IMR-90 (cell line): ENCODE results near the gene MED23. TPM values are rescaled to one million over a fixed set of nuclear protein-coding genes. Genes with fewer than 3 reads are reported as not detected.

Experiments
- ATAC-seq: fragments of 200-7000 bp; cut with Tn5 transposase; 2 replicates; pipeline ENCODE4 v1.9.1; 2020; ENCODE audit warnings: low read depth, mild to moderate bottlenecking, moderate library complexity
- BruUV-seq: library from RNA; stranded (reverse); fragments of 400-500 nt; replicated peaks from 2 replicates; lab custom pipeline; 2021; lab: Mats Ljungman, UMichigan
- CTCF ChIA-PET: fragments of 300-600 bp; formaldehyde crosslinking; extraction: SDS; loops from one replicate; lab custom pipeline; 2021; ENCODE audit warnings: antibody characterized with exemption; lab: Yijun Ruan, JAX
- POLR2A ChIA-PET: fragments of 300-600 bp; sonication (Branson Sonifier 250); formaldehyde crosslinking; loops from one replicate; lab custom pipeline; 2022; ENCODE audit warnings: antibody characterized with exemption; ENCODE audit not compliant: unreplicated experiment; lab: Charles Lee
- DNase-seq: peaks from one replicate; pipeline ENCODE4 v3.0.0; 2013
- H2AFZ ChIP-seq: replicated peaks from 2 replicates; pipeline ENCODE3; 2013; ENCODE audit warnings: low read length, mild to moderate bottlenecking; ENCODE audit not compliant: poor library complexity
- H2AK5ac ChIP-seq: 2 replicates; pipeline ENCODE4 v1.6.1; 2013; ENCODE audit warnings: low read depth, low read length, inconsistent platforms
- H2AK9ac ChIP-seq: replicated peaks from 2 replicates; pipeline ENCODE3; 2013; ENCODE audit warnings: mild to moderate bottlenecking, low read depth, low read length, moderate library complexity; ENCODE audit not compliant: poor library complexity
- H2BK120ac ChIP-seq: 2 replicates; pipeline ENCODE4 v1.6.1; 2013; ENCODE audit warnings: low read depth, low read length, inconsistent platforms
- H2BK15ac ChIP-seq: 3 replicates; pipeline ENCODE4 v1.6.1; 2013; ENCODE audit warnings: low read depth, low read length, inconsistent platforms
- H2BK20ac ChIP-seq: 2 replicates; pipeline ENCODE4 v1.6.1; 2013; ENCODE audit warnings: low read depth, mild to moderate bottlenecking, inconsistent platforms, low read length, moderate library complexity
- H2BK5ac ChIP-seq: 2 replicates; pipeline ENCODE4 v1.6.1; 2013; ENCODE audit warnings: mild to moderate bottlenecking, low read depth, low read length, inconsistent platforms; ENCODE audit not compliant: poor library complexity, severe bottlenecking
- H3K14ac ChIP-seq: replicated peaks from 2 replicates; pipeline ENCODE4 v1.6.1; 2013; ENCODE audit warnings: low read depth, low read length, inconsistent platforms
- H3K18ac ChIP-seq: 2 replicates; pipeline ENCODE4 v1.6.1; 2013; ENCODE audit warnings: low read depth, low read length, control low read depth
- H3K23ac ChIP-seq: 2 replicates; pipeline ENCODE4 v1.6.1; 2013; ENCODE audit warnings: low read depth, low read length, inconsistent platforms
- H3K27ac ChIP-seq: 2 replicates; pipeline ENCODE4 v1.5.1; 2013; ENCODE audit warnings: mild to moderate bottlenecking, control low read depth, low read length; ENCODE audit not compliant: insufficient read depth
- H3K27me3 ChIP-seq: 2 replicates; pipeline ENCODE4 v1.6.1; 2013; ENCODE audit warnings: low read length; ENCODE audit not compliant: control insufficient read depth, insufficient read depth
- H3K36me3 ChIP-seq: 2 replicates; pipeline ENCODE4 v1.6.1; 2013; ENCODE audit warnings: low read length, mixed read lengths; ENCODE audit not compliant: control insufficient read depth, insufficient read depth
- H3K4ac ChIP-seq: 2 replicates; pipeline ENCODE4 v1.6.1; 2013; ENCODE audit warnings: low read depth, low read length, inconsistent platforms
- H3K4me1 ChIP-seq: 2 replicates; pipeline ENCODE4 v1.6.1; 2013; ENCODE audit warnings: low read length, mixed read lengths; ENCODE audit not compliant: control insufficient read depth, insufficient read depth
- H3K4me2 ChIP-seq: 2 replicates; pipeline ENCODE4 v1.6.1; 2013; ENCODE audit warnings: low read depth, mild to moderate bottlenecking, control low read depth, low read length, moderate library complexity
- H3K4me3 ChIP-seq: 2 replicates; pipeline ENCODE4 v1.5.1; 2013; ENCODE audit warnings: low read depth, mild to moderate bottlenecking, control low read depth, low read length, moderate library complexity; ENCODE audit not compliant: insufficient read depth
- H3K56ac ChIP-seq: 2 replicates; pipeline ENCODE4 v1.6.1; 2013; ENCODE audit warnings: low read length, inconsistent platforms; ENCODE audit not compliant: insufficient read depth; ENCODE audit errors: extremely low read depth
- H3K79me1 ChIP-seq, 2 experiments: 2 replicates each; pipeline ENCODE4 v1.6.1; 2013; ENCODE audit warnings: low read length in 2 of 2, inconsistent platforms in 1 of 2, low read depth in 1 of 2
- H3K9ac ChIP-seq: 2 replicates; pipeline ENCODE4 v1.6.1; 2013; ENCODE audit warnings: low read depth, low read length, control low read depth
- H3K9me1 ChIP-seq: 2 replicates; pipeline ENCODE4 v1.6.1; 2013; ENCODE audit warnings: low read length, inconsistent platforms; ENCODE audit not compliant: insufficient read depth
- H3K9me3 ChIP-seq: 2 replicates; pipeline ENCODE4 v1.6.1; 2013; ENCODE audit warnings: low read length; ENCODE audit not compliant: control insufficient read depth, insufficient read depth
- H4K20me1 ChIP-seq: 2 replicates; pipeline ENCODE4 v1.6.1; 2013; ENCODE audit warnings: low read length, inconsistent platforms; ENCODE audit not compliant: insufficient read depth
- H4K5ac ChIP-seq: 2 replicates; pipeline ENCODE4 v1.6.1; 2013; ENCODE audit warnings: mild to moderate bottlenecking, low read depth, low read length, control low read depth
- H4K8ac ChIP-seq, 2 experiments: 2 replicates each; pipeline ENCODE4 v1.6.1; 2013; ENCODE audit warnings: low read depth in 2 of 2, low read length in 2 of 2, control low read depth in 1 of 2, inconsistent platforms in 1 of 2
- H4K91ac ChIP-seq: 2 replicates; pipeline ENCODE4 v1.6.1; 2013; ENCODE audit warnings: low read depth, low read length, inconsistent platforms; ENCODE audit not compliant: insufficient read depth
- CEBPB ChIP-seq: IDR thresholded peaks from 2 replicates; pipeline ENCODE4 v1.6.1; 2012; ENCODE audit warnings: low read depth, low read length, improper control_type of control experiment
- MAZ ChIP-seq: IDR thresholded peaks from 2 replicates; pipeline ENCODE4 v1.6.1; 2012; ENCODE audit warnings: low read depth, mild to moderate bottlenecking, low read length, improper control_type of control experiment, moderate library complexity, borderline replicate concordance
- MXI1 ChIP-seq: IDR thresholded peaks from 2 replicates; pipeline ENCODE4 v1.6.1; 2012; ENCODE audit warnings: low read depth, mild to moderate bottlenecking, low read length, moderate library complexity, borderline replicate concordance
- NFE2L2 ChIP-seq: fragments of 150-350 bp; IDR thresholded peaks from 2 replicates; pipeline ENCODE4 v1.6.1; 2016; ENCODE audit warnings: low read depth, mild to moderate bottlenecking, low read length
- RAD21 ChIP-seq: IDR thresholded peaks from 2 replicates; pipeline ENCODE4 v1.6.1; 2012; ENCODE audit warnings: low read length, improper control_type of control experiment
- RFX5 ChIP-seq: IDR thresholded peaks from 2 replicates; pipeline ENCODE4 v1.8.0; 2012; ENCODE audit warnings: low read depth, mild to moderate bottlenecking, low read length, moderate library complexity
- SMC3 ChIP-seq: fragments of 150-350 bp; IDR thresholded peaks from 2 replicates; pipeline ENCODE4 v1.6.1; 2016; ENCODE audit warnings: low read depth, mild to moderate bottlenecking, antibody characterized with exemption, low read length, moderate library complexity
- USF2 ChIP-seq: fragments of 150-350 bp; IDR thresholded peaks from 2 replicates; pipeline ENCODE4 v1.6.1; 2017; ENCODE audit warnings: mild to moderate bottlenecking, antibody characterized with exemption, low read length, low read depth
- WGBS, 2 experiments: methylation state at CpG; one replicate each; pipeline versions ENCODE4 v1.1.5 to v1.1.7; 2013; ENCODE audit warnings: missing lambda C conversion rate in 2 of 2; ENCODE audit not compliant: insufficient read length in 1 of 2; ENCODE audit errors: extremely low coverage in 2 of 2; 5-methylcytosine and 5-hydroxymethylcytosine counted together
- dilution Hi-C: fragments of 300-500 bp; cut with HindIII; formaldehyde crosslinking; loops from one replicate; pipeline ENCODE4 v1.14.3; 2018; ENCODE audit warnings: low sequenced_read_pairs; ENCODE audit not compliant: unreplicated experiment
- in situ Hi-C: fragments of 300-500 bp; cut with MboI; formaldehyde crosslinking; loops from 3 replicates; pipeline ENCODE4 v1.14.3; 2019; ENCODE audit warnings: low sequenced_read_pairs, inconsistent platforms, mixed read lengths
- intact Hi-C: fragments of 100-400 bp; cut with micrococcal nuclease; formaldehyde crosslinking; loops from 2 replicates; pipeline ENCODE4 v1.10.0; 2022
- polyA plus RNA-seq, 3 experiments: library from polyadenylated mRNA; depleted of rRNA; stranded (reverse); fragments of >200 nt; gene quantifications; 2 replicates each; pipeline ENCODE4 v1.2.3, GENCODE V29; 2012; ENCODE audit warnings: low replicate concordance in 1 of 3
- total RNA-seq: library from RNA; depleted of rRNA; stranded (reverse); fragments of >200 nt; gene quantifications from 2 replicates; pipeline ENCODE4 v1.2.3, GENCODE V29; 2012

The MED23 gene
- total and polyA plus RNA-seq, 2 of the 4 experiments (the other 2 are of a cell fraction) = 16.0 to 40.7 TPM

- Histone ChIP-seq H2BK20ac (no peak overlapping the region), H3K4me2 (no peak overlapping the region), H3K36me3 (no peaks in the 10 kb centered on the region), H2BK5ac (no peak overlapping the region), H3K4ac (no peak overlapping the region), H2AFZ (no peak overlapping the region), H3K14ac (no peak overlapping the region), H3K23ac (no peak overlapping the region), H4K91ac (no peak overlapping the region), H3K27ac (no peak overlapping the region), H4K5ac (no peak overlapping the region), H3K56ac (no peak overlapping the region), H2BK15ac (no peak overlapping the region), H4K20me1 (no peaks in the 10 kb centered on the region), H3K9me1 (no peaks in the 10 kb centered on the region), H3K27me3 (no peaks in the 10 kb centered on the region), H3K9me3 (no peaks in the 10 kb centered on the region), H3K9ac (no peak overlapping the region), H4K8ac (no peak overlapping the region), H3K79me1 (no peaks in the 10 kb centered on the region), H2AK9ac (no peak overlapping the region), H3K4me3 (no peak overlapping the region), H2AK5ac (no peak overlapping the region), H3K18ac (no peak overlapping the region), H2BK120ac (no peak overlapping the region), H3K4me1 (no peaks in the 10 kb centered on the region)
- POLR2A ChIA-PET = no interaction called here
- intact Hi-C loops = no loop called here
- no CpG with 5 or more reads among the region's 1 CpG for WGBS, 2 experiments
- TF ChIP-seq NFE2L2 (no peak), MAZ (no peak), RAD21 (no peak), SMC3 (no peak), CEBPB (no peak), USF2 (no peak), MXI1 (no peak), RFX5 (no peak)
- DNase-seq (no peak), ATAC-seq (peak; percentile 57)
- in situ Hi-C loops = no loop called here
- no TSS peak for BruUV-seq
- CTCF ChIA-PET = interaction anchor here (0.5 to 1.3 kb wide), 3 partner anchors 11 to 1466 kb away, joined by 3 to 8 read pairs (median 5); no protein-coding TSS in a partner anchor
- dilution Hi-C loops = no loop called here
These were observed 41.8 kb upstream of the MED23 start for GRCh38 chr6:131669891-131670290.
